GM12873 (cell line): ENCODE results near the gene ARMC9.

Experiments used
- TF ChIP-seq, protein P1 (sequence below): IDR thresholded peaks from 2 replicates; pipeline ENCODE4 v1.5.1; 2012; ENCODE audit warnings: low read depth, mild to moderate bottlenecking, moderate library complexity, low read length, control low read depth; ENCODE audit not compliant: insufficient read depth; ENCODE audit errors: missing control alignments

ARMC9 gene

GRCh38 chr2:231163414-231164095, 34.9 kb upstream of the ARMC9 start:
- TF ChIP-seq, protein P1, sequence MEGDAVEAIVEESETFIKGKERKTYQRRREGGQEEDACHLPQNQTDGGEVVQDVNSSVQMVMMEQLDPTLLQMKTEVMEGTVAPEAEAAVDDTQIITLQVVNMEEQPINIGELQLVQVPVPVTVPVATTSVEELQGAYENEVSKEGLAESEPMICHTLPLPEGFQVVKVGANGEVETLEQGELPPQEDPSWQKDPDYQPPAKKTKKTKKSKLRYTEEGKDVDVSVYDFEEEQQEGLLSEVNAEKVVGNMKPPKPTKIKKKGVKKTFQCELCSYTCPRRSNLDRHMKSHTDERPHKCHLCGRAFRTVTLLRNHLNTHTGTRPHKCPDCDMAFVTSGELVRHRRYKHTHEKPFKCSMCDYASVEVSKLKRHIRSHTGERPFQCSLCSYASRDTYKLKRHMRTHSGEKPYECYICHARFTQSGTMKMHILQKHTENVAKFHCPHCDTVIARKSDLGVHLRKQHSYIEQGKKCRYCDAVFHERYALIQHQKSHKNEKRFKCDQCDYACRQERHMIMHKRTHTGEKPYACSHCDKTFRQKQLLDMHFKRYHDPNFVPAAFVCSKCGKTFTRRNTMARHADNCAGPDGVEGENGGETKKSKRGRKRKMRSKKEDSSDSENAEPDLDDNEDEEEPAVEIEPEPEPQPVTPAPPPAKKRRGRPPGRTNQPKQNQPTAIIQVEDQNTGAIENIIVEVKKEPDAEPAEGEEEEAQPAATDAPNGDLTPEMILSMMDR: no peak

DNA sequence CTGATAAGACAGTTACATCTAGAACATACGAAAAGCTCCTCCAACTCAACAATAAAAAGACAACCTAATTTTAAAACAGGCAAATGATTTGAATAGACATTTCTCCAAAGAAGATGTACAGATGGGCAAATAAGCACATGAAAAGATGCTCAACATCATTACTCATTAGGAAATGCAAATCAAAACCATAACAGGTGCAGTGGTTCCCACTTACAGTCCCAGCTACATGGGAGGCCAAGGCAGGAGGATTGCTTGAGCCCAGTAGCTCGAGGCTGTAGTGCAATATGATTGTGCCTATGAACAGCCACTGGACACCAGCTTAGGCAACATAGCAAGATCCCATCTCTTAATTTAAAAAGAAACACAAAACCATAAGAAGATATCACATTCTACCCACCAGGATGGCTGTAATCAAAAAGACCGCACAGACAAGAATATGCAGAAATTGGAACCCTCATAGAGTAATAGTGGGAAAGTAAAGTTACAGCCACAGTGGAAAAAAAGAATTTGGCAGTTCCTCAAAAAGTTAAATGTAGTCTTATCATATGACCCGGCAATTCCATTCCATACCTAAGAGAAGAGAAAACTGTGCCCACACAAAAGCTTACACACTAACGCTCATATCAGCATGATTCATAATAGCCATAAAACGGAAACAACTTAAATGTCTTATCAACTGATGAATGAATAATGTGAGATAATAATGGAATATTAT, 30.5 kb upstream of the ARMC9 start:
- TF ChIP-seq, protein P1: no peak

DNA sequence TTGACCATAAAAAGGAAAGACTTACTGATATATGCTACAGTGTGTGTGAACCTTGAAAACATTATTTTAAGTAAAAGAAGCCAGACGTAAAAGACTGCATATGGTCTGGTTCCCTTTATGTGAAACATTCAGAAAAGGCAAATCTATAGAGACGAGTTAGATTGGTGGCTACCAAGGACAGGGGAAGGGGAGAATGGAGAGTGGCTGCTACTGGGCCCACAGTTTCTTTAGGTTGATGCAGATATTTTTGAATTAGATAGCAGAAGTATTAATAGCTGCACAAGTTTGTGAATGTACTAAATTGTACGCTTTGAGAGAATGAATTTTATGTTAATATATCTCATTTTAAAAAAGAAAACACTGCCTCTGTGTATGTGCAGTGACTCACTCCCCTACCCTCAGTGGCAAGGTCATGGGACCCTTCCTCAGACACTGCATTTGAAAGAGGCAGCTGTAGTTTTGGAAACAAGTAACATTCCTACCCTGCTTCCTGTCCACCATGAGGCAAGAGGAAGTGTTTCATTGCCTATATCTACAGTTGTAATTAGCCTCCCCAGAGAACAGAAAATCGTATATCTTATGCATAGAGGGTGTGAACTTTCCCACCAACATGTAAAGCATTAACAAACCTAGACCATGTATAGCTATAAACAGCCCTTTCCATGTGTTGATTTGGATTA, 29.8 kb upstream of the ARMC9 start:
- TF ChIP-seq, protein P1: no peak

DNA sequence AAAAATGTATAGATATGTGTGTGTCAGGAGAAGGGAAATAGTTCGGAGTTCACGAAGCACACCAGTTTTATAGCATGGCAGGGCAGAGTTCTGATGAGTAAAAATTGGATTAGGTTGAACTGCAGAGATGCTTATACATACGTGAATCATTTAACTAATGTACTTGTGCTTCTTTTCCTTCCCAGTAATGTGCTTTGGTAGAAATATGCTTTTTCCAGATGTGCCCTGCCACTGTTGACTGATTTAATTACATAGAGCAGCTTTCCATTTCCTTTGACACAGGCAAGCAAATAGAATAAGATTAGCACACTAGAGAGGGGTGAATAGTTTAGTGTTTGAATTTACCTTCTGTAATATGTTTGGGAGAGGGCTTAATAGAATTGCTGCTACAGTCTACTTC, 28.9 kb upstream of the ARMC9 start:
- TF ChIP-seq, protein P1: no peak

DNA sequence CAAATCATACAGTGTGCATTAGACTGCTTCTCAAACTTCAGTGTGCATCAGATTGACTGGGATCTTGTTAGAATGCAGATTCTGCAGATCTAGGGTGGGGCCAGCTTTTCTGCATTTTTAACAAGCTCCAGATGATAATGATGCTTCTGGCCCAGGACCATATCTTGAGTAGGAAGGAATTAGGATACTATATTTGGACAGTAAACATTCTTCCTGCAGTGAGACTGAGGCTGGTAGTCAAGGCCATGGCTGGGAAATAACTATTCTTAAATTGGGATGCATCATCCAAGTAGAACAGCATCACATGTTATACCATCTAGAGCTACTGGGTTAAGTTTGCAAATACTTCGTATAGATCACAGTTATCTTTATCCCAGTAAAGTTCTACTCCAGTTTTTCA, 28.4 kb upstream of the ARMC9 start:
- TF ChIP-seq, protein P1: no peak

DNA sequence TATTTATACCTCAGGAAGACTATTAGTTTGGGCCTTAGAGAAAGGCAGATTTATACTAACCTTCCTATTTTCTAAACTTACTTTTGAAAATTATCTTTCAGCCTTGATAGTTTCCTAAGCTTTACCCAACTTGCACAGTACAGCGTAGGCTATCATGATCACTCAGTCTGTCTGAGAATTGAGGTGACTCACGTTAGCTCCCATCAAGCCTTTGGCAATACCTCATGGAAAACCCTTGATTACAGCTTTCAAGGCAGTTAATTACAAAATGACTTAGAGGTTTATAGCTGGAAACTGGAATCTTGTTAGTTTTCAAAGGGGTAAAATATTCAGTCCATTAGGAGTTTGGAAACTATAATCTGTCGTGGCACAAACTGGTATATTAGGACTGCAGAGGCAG, 26.4 kb upstream of the ARMC9 start:
- TF ChIP-seq, protein P1: no peak

DNA sequence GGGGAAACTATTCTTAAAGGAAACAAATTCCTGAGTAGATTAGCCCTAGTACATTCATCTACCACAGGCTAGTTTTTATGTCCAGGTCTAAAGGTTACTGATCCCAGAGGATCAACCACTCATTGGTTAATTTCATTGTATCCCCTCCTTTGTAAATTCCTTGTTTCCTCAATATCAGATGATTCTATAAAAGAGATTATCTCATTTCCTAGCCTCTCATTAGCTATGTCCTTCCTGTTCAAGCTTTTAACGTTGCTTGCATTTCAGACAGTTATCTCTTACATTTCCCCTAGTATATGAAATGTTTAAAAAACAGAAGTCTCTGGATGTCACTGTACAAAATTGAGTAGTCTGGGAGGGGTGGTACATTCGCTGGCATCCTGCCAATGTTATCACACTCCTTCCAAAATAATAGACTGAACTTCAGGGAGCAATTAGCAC, 24.2 kb upstream of the ARMC9 start:
- TF ChIP-seq, protein P1: no peak
